MM.1S (cell line): ENCODE results near the gene ARHGAP26.

Experiments
- DNase-seq: peaks from one replicate; pipeline ENCODE4 v3.0.0-alpha.2; 2015
- H2AFZ ChIP-seq: fragments of 300-600 bp; sonication (generic); 2 replicates; pipeline ENCODE4 v1.6.0; 2016; ENCODE audit warnings: antibody characterized with exemption, low read length
- H3F3A ChIP-seq: fragments of 300-600 bp; sonication (generic); 2 replicates; pipeline ENCODE4 v1.6.1; 2016; ENCODE audit warnings: mild to moderate bottlenecking, antibody characterized with exemption, low read length, moderate library complexity, mixed read lengths; ENCODE audit not compliant: insufficient read depth
- H3K27ac ChIP-seq: fragments of 300-600 bp; sonication (generic); 2 replicates; pipeline ENCODE4 v1.5.1; 2016; ENCODE audit warnings: mild to moderate bottlenecking, low read length
- H3K27me3 ChIP-seq: fragments of 300-600 bp; sonication (generic); replicated peaks from 2 replicates; pipeline ENCODE4 v1.6.0; 2016; ENCODE audit warnings: low read length; ENCODE audit not compliant: insufficient read depth
- H3K36me3 ChIP-seq: fragments of 300-600 bp; sonication (generic); replicated peaks from 2 replicates; pipeline ENCODE4 v1.6.1; 2016; ENCODE audit warnings: mild to moderate bottlenecking, low read length, mixed read lengths; ENCODE audit not compliant: insufficient read depth
- H3K4me1 ChIP-seq: fragments of 300-600 bp; sonication (generic); 2 replicates; pipeline ENCODE4 v1.6.1; 2016; ENCODE audit warnings: low read length, mixed read lengths
- H3K4me2 ChIP-seq: fragments of 300-600 bp; sonication (generic); 2 replicates; pipeline ENCODE4 v1.6.0; 2016; ENCODE audit warnings: low read depth, low read length
- H3K4me3 ChIP-seq: fragments of 300-600 bp; sonication (generic); 2 replicates; pipeline ENCODE4 v1.5.1; 2016; ENCODE audit warnings: low read length, mixed read lengths
- H3K79me2 ChIP-seq: fragments of 300-600 bp; sonication (generic); 2 replicates; pipeline ENCODE4 v1.6.1; 2016; ENCODE audit warnings: mixed run types, low read length, mixed read lengths
- H3K9ac ChIP-seq: fragments of 300-600 bp; sonication (generic); 2 replicates; pipeline ENCODE4 v1.6.1; 2016; ENCODE audit warnings: low read length, mixed read lengths
- H3K9me2 ChIP-seq: fragments of 300-600 bp; sonication (generic); replicated peaks from 2 replicates; pipeline ENCODE4 v1.6.1; 2016; ENCODE audit warnings: mild to moderate bottlenecking, low read length, mixed read lengths; ENCODE audit not compliant: insufficient read depth
- H3K9me3 ChIP-seq: fragments of 300-600 bp; sonication (generic); replicated peaks from 2 replicates; pipeline ENCODE4 v1.6.1; 2016; ENCODE audit warnings: mild to moderate bottlenecking, low read length, mixed read lengths; ENCODE audit not compliant: insufficient read depth
- H4K20me1 ChIP-seq: fragments of 300-600 bp; sonication (generic); 2 replicates; pipeline ENCODE4 v1.6.1; 2016; ENCODE audit warnings: mild to moderate bottlenecking, low read length, moderate library complexity, mixed read lengths; ENCODE audit not compliant: insufficient read depth
- CTCF ChIP-seq: fragments of 300-600 bp; sonication (generic); IDR thresholded peaks from 2 replicates; pipeline ENCODE4 v1.5.1; 2016; ENCODE audit warnings: antibody characterized with exemption, low read length, mixed read lengths
- EZH2 ChIP-seq: fragments of 300-600 bp; sonication (generic); optimal IDR thresholded peaks from 2 replicates; pipeline ENCODE3; 2017; ENCODE audit warnings: low read depth, mild to moderate bottlenecking, antibody characterized with exemption, low read length, mixed read lengths
- EZH2phosphoT487 ChIP-seq: fragments of 300-600 bp; sonication (generic); IDR thresholded peaks from 2 replicates; pipeline ENCODE4 v1.6.1; 2018; ENCODE audit warnings: antibody characterized with exemption, low read length

Gene ARHGAP26

GRCh38 chr5:143198332-143198731, 428.2 kb downstream of the ARHGAP26 start:
- H3K36me3 ChIP-seq = no peaks in the 10 kb centered on the region
- H4K20me1 ChIP-seq = no peaks in the 10 kb centered on the region
- no peaks in the 10 kb centered on the region for H3K27me3 ChIP-seq
- no peaks in the 10 kb centered on the region for H3K79me2 ChIP-seq
- no peaks in the 10 kb centered on the region for H3K9me2 ChIP-seq
- H3K27ac ChIP-seq = no peak overlapping the region
- H3K4me3 ChIP-seq = no peak overlapping the region
- DNase-seq = no peak
- H3K4me1 ChIP-seq = no peaks in the 10 kb centered on the region
- TF ChIP-seq CTCF (no peak), EZH2 (no peak), EZH2phosphoT487 (no peak)
- no peak overlapping the region for H2AFZ ChIP-seq
- no peaks in the 10 kb centered on the region for H3F3A ChIP-seq
- no peaks in the 10 kb centered on the region for H3K9me3 ChIP-seq
- H3K9ac ChIP-seq = no peak overlapping the region
- no peak overlapping the region for H3K4me2 ChIP-seq

GRCh38 chr5:143199161-143199560, 429.0 kb downstream of the ARHGAP26 start:
- no peaks in the 10 kb centered on the region for H3K79me2 ChIP-seq
- H3K27me3 ChIP-seq = no peaks in the 10 kb centered on the region
- no peak for TF ChIP-seq CTCF
- TF ChIP-seq EZH2 = no peak
- no peak for TF ChIP-seq EZH2phosphoT487
- H3K36me3 ChIP-seq = no peaks in the 10 kb centered on the region
- DNase-seq = no peak
- no peaks in the 10 kb centered on the region for H3K9me3 ChIP-seq
- no peak overlapping the region for H2AFZ ChIP-seq
- H3K9ac ChIP-seq = no peak overlapping the region
- no peak overlapping the region for H3K27ac ChIP-seq
- no peaks in the 10 kb centered on the region for H3K4me1 ChIP-seq
- H3F3A ChIP-seq = no peaks in the 10 kb centered on the region
- H4K20me1 ChIP-seq = no peaks in the 10 kb centered on the region
- H3K4me3 ChIP-seq = no peak overlapping the region
- H3K9me2 ChIP-seq = no peaks in the 10 kb centered on the region
- H3K4me2 ChIP-seq = no peak overlapping the region

- H3K27ac ChIP-seq = no peak overlapping the region
Observed at GRCh38 chr5:143199843-143200242, 429.7 kb downstream of the ARHGAP26 start.

More at GRCh38 chr5:143199843-143200242, 429.7 kb downstream of the ARHGAP26 start:
- Histone ChIP-seq H3K4me3 (no peak overlapping the region), H2AFZ (no peak overlapping the region), H3K27me3 (no peaks in the 10 kb centered on the region), H3K4me1 (no peaks in the 10 kb centered on the region), H3F3A (no peaks in the 10 kb centered on the region), H3K9ac (no peak overlapping the region), H3K79me2 (no peaks in the 10 kb centered on the region), H3K9me2 (no peaks in the 10 kb centered on the region), H3K9me3 (no peaks in the 10 kb centered on the region), H4K20me1 (no peaks in the 10 kb centered on the region), H3K36me3 (no peaks in the 10 kb centered on the region), H3K4me2 (no peak overlapping the region)
- no peak for DNase-seq
- TF ChIP-seq EZH2phosphoT487 (no peak), CTCF (no peak), EZH2 (no peak)
